ENCODE measurements around the gene COL9A1.

- TF ChIP-seq POLR2A (IDR thresholded peaks at IDR 0.05) (no peak), CTCF (IDR thresholded peaks at IDR 0.05) (no peak)
Measured at GRCh38 chr6:70241991-70242420, 60.9 kb downstream of the COL9A1 start.
